ENCODE results near the gene SLC9B2.

SLC9B2 gene

DNA sequence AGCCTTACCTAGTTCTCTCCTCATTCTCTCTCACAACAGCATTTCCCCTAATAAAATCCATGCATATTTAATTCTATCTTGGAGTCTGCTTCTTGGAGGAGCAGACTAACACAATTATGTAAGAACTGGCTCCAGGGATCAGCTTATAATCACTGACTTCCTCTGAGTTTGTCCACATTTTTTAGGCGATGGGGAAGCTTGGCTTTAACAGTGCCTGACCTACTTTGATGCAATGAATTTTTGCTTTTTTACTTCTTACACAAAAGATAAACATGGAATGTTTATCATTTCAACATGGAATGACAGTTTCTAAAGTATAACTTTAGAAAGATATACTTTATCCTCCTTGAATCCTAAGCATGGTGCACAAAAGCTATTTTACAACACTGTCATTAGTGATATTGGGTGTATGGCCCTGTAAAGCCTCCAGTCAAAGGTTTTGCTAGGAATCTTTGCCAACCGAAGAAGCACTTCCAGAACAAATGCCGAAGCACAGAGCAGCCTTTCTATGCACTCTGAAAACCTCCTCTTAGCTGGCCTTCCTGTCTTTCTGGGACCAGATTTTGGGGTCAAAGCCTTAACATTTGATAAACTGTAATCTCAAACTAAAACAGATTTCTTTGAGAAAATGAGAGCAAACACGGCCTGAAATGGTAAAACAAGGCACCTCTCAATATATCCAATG lies 22.3 kb upstream of the SLC9B2 start:
- no peaks in the 10 kb centered on the region for H3K36me3 ChIP-seq (ENCODE audit: control insufficient read depth, insufficient read depth, low read length)
- H3K4me3 ChIP-seq (ENCODE audit: low read length), result peak overlapping the region; percentile 22; the same call in 1 of the 2 replicates
- H3K27me3 ChIP-seq (ENCODE audit: control insufficient read depth, insufficient read depth, low read length), result no peaks in the 10 kb centered on the region
- no CpG with 5 or more reads among the region's 4 CpGs for WGBS (ENCODE audit: insufficient coverage, insufficient read length)
- no peaks in the 10 kb centered on the region for H3K9me3 ChIP-seq (ENCODE audit: control insufficient read depth, insufficient read depth, low read length)
- H3K4me1 ChIP-seq (ENCODE audit: control insufficient read depth, insufficient read depth, low read length), result no peaks in the 10 kb centered on the region
- H3K27ac ChIP-seq (ENCODE audit: low read length), result no peak overlapping the region
- no peak for DNase-seq (ENCODE audit: low read depth, low spot score)

DNA sequence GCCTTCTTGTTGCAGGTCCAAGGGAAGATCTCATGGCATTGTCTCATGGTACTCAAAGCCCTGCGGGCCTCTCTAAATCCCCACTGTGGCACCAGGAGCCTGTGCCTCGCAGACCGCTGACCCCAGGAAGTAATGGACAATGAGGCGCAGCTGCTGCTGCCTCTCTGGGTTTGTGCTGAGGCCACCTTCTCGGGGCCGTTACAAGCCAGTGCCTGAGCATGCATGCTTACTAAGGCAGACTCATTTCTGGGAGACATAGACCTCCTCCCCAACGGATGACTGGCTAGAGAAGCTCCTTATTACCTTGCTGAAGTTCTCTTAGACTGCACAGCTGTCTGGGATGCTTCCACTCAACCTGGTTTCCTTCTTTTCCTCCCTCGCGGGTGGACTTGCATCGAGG lies 21.8 kb upstream of the SLC9B2 start:
- no peak overlapping the region for H3K27ac ChIP-seq (ENCODE audit: low read length)

DNA sequence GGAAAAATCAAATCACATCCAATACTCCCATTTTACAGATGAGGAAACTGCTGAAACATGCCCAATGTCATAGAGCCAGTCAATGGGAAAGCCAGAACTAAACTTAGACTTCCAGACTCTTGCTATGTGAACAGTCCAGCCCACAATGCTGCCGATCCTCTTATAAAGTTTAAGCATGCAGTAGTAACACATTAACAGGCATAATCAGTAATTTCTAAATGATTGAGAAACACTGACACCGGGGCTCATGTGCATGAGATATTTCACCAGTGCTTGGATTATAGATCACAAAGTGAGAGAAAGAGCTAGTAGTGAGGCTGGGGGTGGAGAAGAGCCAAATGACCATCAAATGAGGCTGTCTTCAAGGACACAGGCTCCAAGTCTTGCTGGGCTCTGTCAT lies 20.6 kb upstream of the SLC9B2 start:
- no peaks in the 10 kb centered on the region for H3K4me1 ChIP-seq (ENCODE audit: control insufficient read depth, insufficient read depth, low read length)
- no CpG with 5 or more reads among the region's 2 CpGs for WGBS (ENCODE audit: insufficient coverage, insufficient read length)
- H3K27me3 ChIP-seq (ENCODE audit: control insufficient read depth, insufficient read depth, low read length), result no peaks in the 10 kb centered on the region
- no peaks in the 10 kb centered on the region for H3K9me3 ChIP-seq (ENCODE audit: control insufficient read depth, insufficient read depth, low read length)
- DNase-seq (ENCODE audit: low read depth, low spot score), result no peak
- H3K36me3 ChIP-seq (ENCODE audit: control insufficient read depth, insufficient read depth, low read length), result no peaks in the 10 kb centered on the region
- no peak overlapping the region for H3K4me3 ChIP-seq (ENCODE audit: low read length)
- no peak overlapping the region for H3K27ac ChIP-seq (ENCODE audit: low read length)

More for the DNA sequence above, 21.8 kb upstream of the SLC9B2 start:
- WGBS (ENCODE audit: insufficient coverage, insufficient read length), result no CpG with 5 or more reads among the region's 10 CpGs
- no peaks in the 10 kb centered on the region for H3K9me3 ChIP-seq (ENCODE audit: control insufficient read depth, insufficient read depth, low read length)
- no peak overlapping the region for H3K4me3 ChIP-seq (ENCODE audit: low read length)
- no peaks in the 10 kb centered on the region for H3K36me3 ChIP-seq (ENCODE audit: control insufficient read depth, insufficient read depth, low read length)
- no peaks in the 10 kb centered on the region for H3K27me3 ChIP-seq (ENCODE audit: control insufficient read depth, insufficient read depth, low read length)
- H3K4me1 ChIP-seq (ENCODE audit: control insufficient read depth, insufficient read depth, low read length), result no peaks in the 10 kb centered on the region
- DNase-seq (ENCODE audit: low read depth, low spot score), result no peak

DNA sequence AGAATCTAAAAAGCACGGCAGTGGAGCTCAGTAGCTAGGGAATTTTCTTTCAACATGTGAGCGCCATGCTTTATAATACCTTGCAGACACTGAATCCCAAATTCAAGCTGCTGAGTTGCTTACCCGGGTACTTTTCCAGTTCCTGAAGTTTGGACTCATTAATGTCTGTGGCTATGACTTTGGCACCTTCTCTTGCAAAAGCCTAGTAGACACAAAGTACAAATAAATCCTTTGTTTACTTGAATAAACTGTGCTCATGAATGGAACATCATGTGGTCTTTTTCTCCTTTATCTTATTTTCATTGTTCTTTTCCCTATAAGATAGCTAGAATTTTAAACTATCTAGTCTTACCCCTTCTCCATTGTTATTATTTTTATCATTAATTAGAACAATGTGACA lies 18.5 kb upstream of the SLC9B2 start:
- Histone ChIP-seq H3K27ac (ENCODE audit: low read length) (no peak overlapping the region), H3K36me3 (ENCODE audit: control insufficient read depth, insufficient read depth, low read length) (peaks cover 4% of the 10 kb centered on the region; the same call in 1 of the 2 replicates), H3K27me3 (ENCODE audit: control insufficient read depth, insufficient read depth, low read length) (no peaks in the 10 kb centered on the region), H3K4me1 (ENCODE audit: control insufficient read depth, insufficient read depth, low read length) (no peaks in the 10 kb centered on the region), H3K4me3 (ENCODE audit: low read length) (no peak overlapping the region), H3K9me3 (ENCODE audit: control insufficient read depth, insufficient read depth, low read length) (no peaks in the 10 kb centered on the region)
- no peak for DNase-seq (ENCODE audit: low read depth, low spot score)
- WGBS (ENCODE audit: insufficient coverage, insufficient read length), result no CpG with 5 or more reads among the region's 3 CpGs

GRCh38 chr4:103092245-103092644 lies 15.7 kb upstream of the SLC9B2 start:
- no peaks in the 10 kb centered on the region for H3K4me1 ChIP-seq (ENCODE audit: control insufficient read depth, insufficient read depth, low read length)
- H3K36me3 ChIP-seq (ENCODE audit: control insufficient read depth, insufficient read depth, low read length), result peaks cover 5% of the 10 kb centered on the region; the same call in 1 of the 2 replicates
- no peak overlapping the region for H3K27ac ChIP-seq (ENCODE audit: low read length)
- no peaks in the 10 kb centered on the region for H3K9me3 ChIP-seq (ENCODE audit: control insufficient read depth, insufficient read depth, low read length)
- no peak overlapping the region for H3K4me3 ChIP-seq (ENCODE audit: low read length)
- H3K27me3 ChIP-seq (ENCODE audit: control insufficient read depth, insufficient read depth, low read length), result no peaks in the 10 kb centered on the region
- DNase-seq (ENCODE audit: low read depth, low spot score), result no peak

GRCh38 chr4:103091601-103092223 lies 15.2 kb upstream of the SLC9B2 start:
- DNase-seq (ENCODE audit: low read depth, low spot score), result peak; percentile 16
- Histone ChIP-seq H3K27ac (ENCODE audit: low read length) (no peak overlapping the region), H3K9me3 (ENCODE audit: control insufficient read depth, insufficient read depth, low read length) (no peaks in the 10 kb centered on the region), H3K27me3 (ENCODE audit: control insufficient read depth, insufficient read depth, low read length) (no peaks in the 10 kb centered on the region), H3K4me1 (ENCODE audit: control insufficient read depth, insufficient read depth, low read length) (no peaks in the 10 kb centered on the region), H3K4me3 (ENCODE audit: low read length) (no peak overlapping the region), H3K36me3 (ENCODE audit: control insufficient read depth, insufficient read depth, low read length) (peaks cover 9% of the 10 kb centered on the region; the same call in 1 of the 2 replicates)
- WGBS (ENCODE audit: insufficient coverage, insufficient read length), result no CpG with 5 or more reads among the region's 3 CpGs

GRCh38 chr4:103089481-103089880 lies 12.9 kb upstream of the SLC9B2 start:
- WGBS (ENCODE audit: insufficient coverage, insufficient read length), result 100% methylated on average over 1 of the region's 2 CpGs

DNA sequence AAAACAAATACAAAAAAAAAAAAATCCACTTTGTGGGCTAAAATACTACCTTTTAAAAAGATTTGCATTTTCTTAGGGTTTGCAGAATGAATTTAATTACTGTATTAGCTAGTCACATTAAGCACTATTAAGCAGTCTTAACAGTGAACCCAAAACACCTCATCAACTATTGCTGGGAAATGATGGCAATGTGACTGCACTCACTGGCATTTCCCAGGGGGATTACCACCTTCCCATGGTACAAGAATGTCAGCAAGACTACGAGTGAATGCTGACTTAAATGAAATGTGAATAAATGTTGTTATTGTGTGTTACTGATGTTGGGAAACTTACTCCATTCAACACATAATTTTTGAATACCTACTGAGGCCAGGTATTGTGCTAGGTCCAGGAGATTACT lies 10.0 kb upstream of the SLC9B2 start:
- H3K4me3 ChIP-seq (ENCODE audit: low read length), result no peak overlapping the region
- peaks cover 9% of the 10 kb centered on the region; the same call in 1 of the 2 replicates for H3K36me3 ChIP-seq (ENCODE audit: control insufficient read depth, insufficient read depth, low read length)
- no peak for DNase-seq (ENCODE audit: low read depth, low spot score)

More at GRCh38 chr4:103089481-103089880, 12.9 kb upstream of the SLC9B2 start:
- H3K27me3 ChIP-seq (ENCODE audit: control insufficient read depth, insufficient read depth, low read length), result no peaks in the 10 kb centered on the region
- no peaks in the 10 kb centered on the region for H3K9me3 ChIP-seq (ENCODE audit: control insufficient read depth, insufficient read depth, low read length)
- no peaks in the 10 kb centered on the region for H3K4me1 ChIP-seq (ENCODE audit: control insufficient read depth, insufficient read depth, low read length)
- no peak overlapping the region for H3K27ac ChIP-seq (ENCODE audit: low read length)
- no peak for DNase-seq (ENCODE audit: low read depth, low spot score)
- peaks cover 9% of the 10 kb centered on the region; the same call in 1 of the 2 replicates for H3K36me3 ChIP-seq (ENCODE audit: control insufficient read depth, insufficient read depth, low read length)
- no peak overlapping the region for H3K4me3 ChIP-seq (ENCODE audit: low read length)

GRCh38 chr4:103085555-103086196 lies 9.1 kb upstream of the SLC9B2 start:
- no CpG with 5 or more reads among the region's 2 CpGs for WGBS (ENCODE audit: insufficient coverage, insufficient read length)
- H3K27me3 ChIP-seq (ENCODE audit: control insufficient read depth, insufficient read depth, low read length), result no peaks in the 10 kb centered on the region
- no peak overlapping the region for H3K27ac ChIP-seq (ENCODE audit: low read length)
- H3K36me3 ChIP-seq (ENCODE audit: control insufficient read depth, insufficient read depth, low read length), result peaks cover 7% of the 10 kb centered on the region; the same call in 1 of the 2 replicates
- no peak for DNase-seq (ENCODE audit: low read depth, low spot score)
- H3K4me3 ChIP-seq (ENCODE audit: low read length), result no peak overlapping the region
- no peaks in the 10 kb centered on the region for H3K4me1 ChIP-seq (ENCODE audit: control insufficient read depth, insufficient read depth, low read length)
- H3K9me3 ChIP-seq (ENCODE audit: control insufficient read depth, insufficient read depth, low read length), result no peaks in the 10 kb centered on the region

More for the DNA sequence above, 10.0 kb upstream of the SLC9B2 start:
- no peaks in the 10 kb centered on the region for H3K9me3 ChIP-seq (ENCODE audit: control insufficient read depth, insufficient read depth, low read length)
- H3K27ac ChIP-seq (ENCODE audit: low read length), result no peak overlapping the region
- no CpG with 5 or more reads among the region's 1 CpG for WGBS (ENCODE audit: insufficient coverage, insufficient read length)
- H3K4me1 ChIP-seq (ENCODE audit: control insufficient read depth, insufficient read depth, low read length), result no peaks in the 10 kb centered on the region
- no peaks in the 10 kb centered on the region for H3K27me3 ChIP-seq (ENCODE audit: control insufficient read depth, insufficient read depth, low read length)

DNA sequence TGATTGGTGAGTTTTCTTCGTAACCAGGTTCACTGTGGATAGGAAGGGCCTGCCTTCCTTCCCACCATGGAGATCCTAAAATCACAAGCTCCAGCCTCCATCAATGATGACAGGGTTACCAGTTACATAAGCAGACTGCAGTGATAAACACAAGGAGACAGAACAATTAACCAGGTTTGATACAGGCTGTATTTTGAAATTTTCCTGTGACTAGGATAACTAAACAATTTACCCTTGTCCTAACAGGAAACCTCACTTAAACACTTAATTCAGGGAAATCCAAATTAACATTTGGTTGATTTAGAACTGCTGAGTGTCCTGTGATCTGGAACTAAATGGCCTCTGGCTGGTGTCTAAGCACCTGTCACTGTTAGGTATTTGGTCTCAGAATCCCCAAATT lies 3.1 kb upstream of the SLC9B2 start:
- no CpG with 5 or more reads among the region's 1 CpG for WGBS (ENCODE audit: insufficient coverage, insufficient read length)
- DNase-seq (ENCODE audit: low read depth, low spot score), result no peak
- no peaks in the 10 kb centered on the region; the same call in 1 of the 2 replicates for H3K27me3 ChIP-seq (ENCODE audit: control insufficient read depth, insufficient read depth, low read length)
- no peaks in the 10 kb centered on the region for H3K9me3 ChIP-seq (ENCODE audit: control insufficient read depth, insufficient read depth, low read length)
- H3K4me1 ChIP-seq (ENCODE audit: control insufficient read depth, insufficient read depth, low read length), result no peaks in the 10 kb centered on the region
- no peak overlapping the region for H3K27ac ChIP-seq (ENCODE audit: low read length)
- H3K4me3 ChIP-seq (ENCODE audit: low read length), result no peak overlapping the region
- no peaks in the 10 kb centered on the region; the same call in 1 of the 2 replicates for H3K36me3 ChIP-seq (ENCODE audit: control insufficient read depth, insufficient read depth, low read length)
